Measurements from ENCODE around the gene FEM1C. TPM values are rescaled to one million over a fixed set of nuclear protein-coding genes. Genes with fewer than 3 reads are reported as not detected.

FEM1C gene
- total RNA-seq, 2 experiments from 2014 or later: 16.8 to 17.0 TPM

DNA sequence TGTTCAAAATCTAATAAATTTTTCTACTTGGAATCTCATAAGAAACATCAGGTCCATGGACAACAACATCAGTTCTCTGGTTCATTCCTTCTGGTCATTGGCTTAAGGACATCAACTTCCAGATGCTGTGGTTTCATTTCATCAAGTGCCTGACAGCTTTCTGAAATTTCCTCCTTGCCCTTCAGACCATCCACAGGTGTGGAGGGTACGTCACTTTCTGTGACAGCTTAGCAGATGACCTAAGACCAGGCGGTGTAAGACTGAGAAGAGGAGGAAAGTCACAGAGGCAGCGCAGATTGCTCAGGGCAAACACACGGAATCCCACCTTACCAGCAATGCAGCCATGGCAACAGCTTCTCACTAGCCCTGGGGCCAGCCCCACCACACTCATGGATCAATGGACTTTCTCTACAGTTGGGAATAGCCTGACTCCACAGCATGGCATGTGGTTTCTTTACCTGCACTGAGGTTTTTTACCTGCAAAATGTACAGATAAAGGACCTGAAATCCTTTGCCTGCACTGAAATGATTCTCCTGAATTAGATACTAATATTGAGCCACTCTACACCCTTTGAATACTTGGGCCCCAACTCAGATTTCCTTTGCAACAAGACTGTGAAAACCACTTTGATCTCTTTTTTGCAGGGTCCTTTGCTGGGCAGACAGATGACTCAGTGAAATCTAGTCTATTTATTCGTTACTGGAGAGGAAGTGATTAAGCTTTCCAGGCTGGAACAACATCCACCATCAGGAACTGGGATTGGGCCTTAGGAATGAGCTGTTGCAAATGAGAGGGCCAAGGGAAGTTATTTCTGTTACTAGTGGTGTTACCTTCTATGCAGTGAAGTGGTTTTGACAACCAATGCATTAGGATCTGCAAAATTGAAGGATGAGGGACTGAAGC lies 30.8 kb upstream of the FEM1C start:
- DNase-seq: no peak
- ChIA-PET POLR2A (interaction anchor here (1.5 to 1.8 kb wide), 3 partner anchors 9 to 32 kb away, joined by 3 to 9 read pairs (median 4); no protein-coding TSS in a partner anchor), CTCF (interaction anchor here (0.7 to 6.2 kb wide), 24 partner anchors 14 to 902 kb away, joined by 3 to 149 read pairs (median 5); partner anchors contain the start of genes CCDC112 and FEM1C)
- Mint-ChIP-seq H3K4me3 (no peak overlapping the region), H3K27ac (no peak overlapping the region), H3K4me1 (peaks cover 2% of the 10 kb centered on the region), H3K36me3 (ENCODE audit: low read depth) (no peaks in the 10 kb centered on the region), H3K27me3 (peaks cover 11% of the 10 kb centered on the region), H3K9me3 (no peaks in the 10 kb centered on the region)

DNA sequence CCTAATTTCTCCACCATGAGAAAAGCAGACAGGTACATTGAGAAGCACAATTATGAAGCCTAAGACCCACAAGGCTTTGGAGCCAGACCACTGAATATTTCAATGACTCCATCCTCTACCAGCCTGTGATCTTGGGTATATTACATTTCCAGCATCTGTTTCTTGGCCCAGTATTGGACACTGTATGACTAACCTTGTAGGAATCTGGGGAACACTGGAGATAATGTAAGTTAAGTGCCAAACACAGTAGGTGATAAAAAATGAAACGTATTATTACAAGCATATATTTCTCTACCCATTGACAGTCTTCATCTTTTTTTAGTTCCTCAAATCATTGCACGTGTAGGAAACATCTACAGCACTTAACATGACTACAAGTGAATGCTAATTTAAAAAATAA lies 28.6 kb upstream of the FEM1C start:
- H3K4me3 Mint-ChIP-seq: no peak overlapping the region

DNA sequence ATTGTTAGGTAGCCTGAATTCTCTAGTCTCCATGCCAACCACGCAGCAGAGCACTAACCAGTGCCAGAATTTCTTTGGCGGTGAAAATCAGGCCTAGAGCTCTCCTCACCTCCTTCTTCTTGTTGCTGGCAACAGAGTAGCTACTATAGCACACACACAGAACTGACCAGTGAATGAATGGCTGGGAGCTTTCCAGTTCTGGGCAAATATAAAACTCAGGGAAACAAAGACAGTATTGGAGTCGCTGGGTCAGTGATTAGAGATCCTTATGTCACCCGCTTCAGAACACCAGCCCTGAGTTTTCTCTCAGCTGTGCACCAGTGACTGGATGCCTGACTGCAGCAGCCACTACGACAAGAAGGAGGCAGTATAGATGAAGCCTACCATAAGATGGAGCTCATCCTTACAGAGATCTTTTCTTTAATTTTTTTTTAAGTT lies 26.9 kb upstream of the FEM1C start:
- H3K4me3 Mint-ChIP-seq: no peak overlapping the region
- ChIA-PET CTCF (interaction anchor here (0.8 to 1.2 kb wide), 5 partner anchors 7 to 265 kb away, joined by 3 to 4 read pairs (median 3); no protein-coding TSS in a partner anchor), POLR2A (interaction anchor here (2.3 kb wide), 1 partner anchor 27 kb away, joined by 8 read pairs; the partner anchor contains the start of gene FEM1C)

More for the DNA sequence above, 28.6 kb upstream of the FEM1C start:
- Mint-ChIP-seq H3K36me3 (ENCODE audit: low read depth) (no peaks in the 10 kb centered on the region), H3K9me3 (no peaks in the 10 kb centered on the region), H3K4me1 (peaks cover 2% of the 10 kb centered on the region), H3K27me3 (peaks cover 14% of the 10 kb centered on the region), H3K27ac (no peak overlapping the region)
- DNase-seq: no peak
- POLR2A ChIA-PET: interaction anchor here (1.1 kb wide), 1 partner anchor 29 kb away, joined by 5 read pairs; the partner anchor contains the start of gene FEM1C
- CTCF ChIA-PET: interaction anchor here (6.2 kb wide), 1 partner anchor 264 kb away, joined by 149 read pairs; no protein-coding TSS in a partner anchor

DNA sequence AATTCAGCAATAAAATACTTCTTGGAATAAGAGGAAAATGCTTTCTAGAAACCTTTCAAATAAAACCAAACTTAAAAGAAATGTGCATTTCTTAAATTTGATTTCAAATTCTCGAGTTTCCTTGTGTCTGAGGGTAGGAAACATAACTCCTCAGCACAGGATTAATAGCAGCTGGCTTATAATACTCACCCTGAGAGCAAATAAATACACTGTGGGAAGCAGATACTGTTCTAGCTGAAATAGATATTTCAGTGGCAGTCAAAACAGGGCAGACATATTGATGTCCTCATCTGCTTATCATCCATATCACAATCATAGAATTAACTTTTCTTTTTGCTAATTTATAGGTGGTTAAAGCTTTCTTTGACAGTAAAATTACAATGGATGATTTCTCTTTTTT lies 24.1 kb upstream of the FEM1C start:
- H3K4me1 Mint-ChIP-seq: no peaks in the 10 kb centered on the region
- no peaks in the 10 kb centered on the region for H3K9me3 Mint-ChIP-seq
- no peak overlapping the region for H3K27ac Mint-ChIP-seq
- ChIA-PET CTCF (no interaction called here), POLR2A (no interaction called here)
- H3K27me3 Mint-ChIP-seq: peaks cover 13% of the 10 kb centered on the region
- H3K36me3 Mint-ChIP-seq (ENCODE audit: low read depth): no peaks in the 10 kb centered on the region
- DNase-seq: no peak
- H3K4me3 Mint-ChIP-seq: no peak overlapping the region

More for the DNA sequence above, 26.9 kb upstream of the FEM1C start:
- Mint-ChIP-seq H3K27ac (no peak overlapping the region), H3K27me3 (peaks cover 14% of the 10 kb centered on the region), H3K9me3 (no peaks in the 10 kb centered on the region), H3K36me3 (ENCODE audit: low read depth) (no peaks in the 10 kb centered on the region), H3K4me1 (peaks cover 2% of the 10 kb centered on the region)
- DNase-seq: no peak

DNA sequence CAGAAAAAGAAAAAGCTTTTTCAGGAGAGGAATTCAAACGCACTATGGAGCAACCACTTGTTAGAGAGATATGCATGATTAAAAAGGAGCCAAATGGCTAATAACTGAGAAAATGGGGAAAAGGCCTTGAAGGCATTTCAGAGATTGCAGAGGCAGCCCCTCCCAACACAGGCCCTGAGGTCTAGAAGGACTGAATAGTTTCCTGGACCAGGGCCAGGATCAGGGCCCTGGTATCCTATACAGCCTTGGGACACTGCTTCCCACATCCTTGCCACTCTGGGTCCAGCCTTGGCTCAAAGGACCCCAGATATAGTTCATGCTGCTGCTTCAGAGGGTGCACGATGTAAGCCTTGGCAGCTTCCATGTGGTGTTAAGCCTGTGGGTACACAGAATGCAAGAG lies 20.7 kb upstream of the FEM1C start:
- Mint-ChIP-seq H3K36me3 (ENCODE audit: low read depth) (no peaks in the 10 kb centered on the region), H3K9me3 (no peaks in the 10 kb centered on the region), H3K27me3 (peaks cover 14% of the 10 kb centered on the region), H3K27ac (no peak overlapping the region), H3K4me1 (no peaks in the 10 kb centered on the region), H3K4me3 (no peak overlapping the region)
- DNase-seq: no peak
- CTCF ChIA-PET: no interaction called here
- POLR2A ChIA-PET: no interaction called here

DNA sequence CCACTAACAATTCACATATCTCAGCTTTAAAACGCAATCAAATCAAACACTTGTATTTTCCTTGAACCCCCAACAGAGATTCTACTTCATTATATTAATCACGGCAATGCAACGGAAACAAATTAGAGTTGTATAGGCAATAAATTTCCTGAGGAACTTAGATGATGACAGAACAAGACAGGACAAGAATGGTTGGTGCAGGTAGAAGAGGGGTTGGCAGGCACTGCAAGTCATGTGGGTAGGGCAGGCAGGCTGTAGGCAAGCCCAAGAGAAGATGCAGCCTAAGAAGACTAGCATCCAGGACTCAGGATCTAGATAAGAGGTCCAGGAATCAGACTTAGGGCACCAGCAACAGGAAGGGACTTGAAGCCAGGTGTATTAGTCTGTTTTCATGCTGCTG lies 16.6 kb upstream of the FEM1C start:
- no peak overlapping the region for H3K4me3 Mint-ChIP-seq
- peaks cover 14% of the 10 kb centered on the region for H3K27me3 Mint-ChIP-seq
- CTCF ChIA-PET: no interaction called here
- H3K36me3 Mint-ChIP-seq (ENCODE audit: low read depth): no peaks in the 10 kb centered on the region
- no peak overlapping the region for H3K27ac Mint-ChIP-seq
- no peaks in the 10 kb centered on the region for H3K9me3 Mint-ChIP-seq
- H3K4me1 Mint-ChIP-seq: no peaks in the 10 kb centered on the region
- no peak for DNase-seq
- POLR2A ChIA-PET: no interaction called here

DNA sequence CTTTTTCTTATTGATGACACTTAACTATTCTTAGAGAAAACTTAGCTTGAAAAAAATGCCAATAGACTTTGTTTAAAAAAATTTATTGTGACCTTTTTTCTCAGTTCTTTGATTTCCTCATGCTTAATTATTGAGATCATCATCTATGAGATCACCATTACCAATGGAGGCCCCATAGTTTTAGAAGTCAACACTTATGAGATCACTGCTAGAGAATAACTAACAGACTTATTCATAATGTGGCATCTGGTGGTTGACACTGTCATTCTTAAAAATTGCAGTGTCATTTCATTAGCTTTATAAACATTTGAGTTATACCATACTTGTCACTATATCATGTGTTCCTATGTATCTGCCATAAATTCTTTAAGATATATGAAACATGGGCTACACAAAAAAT lies 14.9 kb upstream of the FEM1C start:
- ChIA-PET POLR2A (no interaction called here), CTCF (no interaction called here)
- no peak for DNase-seq
- Mint-ChIP-seq H3K4me1 (no peaks in the 10 kb centered on the region), H3K36me3 (ENCODE audit: low read depth) (no peaks in the 10 kb centered on the region), H3K9me3 (no peaks in the 10 kb centered on the region), H3K27me3 (peaks cover 11% of the 10 kb centered on the region), H3K27ac (no peak overlapping the region), H3K4me3 (no peak overlapping the region)

DNA sequence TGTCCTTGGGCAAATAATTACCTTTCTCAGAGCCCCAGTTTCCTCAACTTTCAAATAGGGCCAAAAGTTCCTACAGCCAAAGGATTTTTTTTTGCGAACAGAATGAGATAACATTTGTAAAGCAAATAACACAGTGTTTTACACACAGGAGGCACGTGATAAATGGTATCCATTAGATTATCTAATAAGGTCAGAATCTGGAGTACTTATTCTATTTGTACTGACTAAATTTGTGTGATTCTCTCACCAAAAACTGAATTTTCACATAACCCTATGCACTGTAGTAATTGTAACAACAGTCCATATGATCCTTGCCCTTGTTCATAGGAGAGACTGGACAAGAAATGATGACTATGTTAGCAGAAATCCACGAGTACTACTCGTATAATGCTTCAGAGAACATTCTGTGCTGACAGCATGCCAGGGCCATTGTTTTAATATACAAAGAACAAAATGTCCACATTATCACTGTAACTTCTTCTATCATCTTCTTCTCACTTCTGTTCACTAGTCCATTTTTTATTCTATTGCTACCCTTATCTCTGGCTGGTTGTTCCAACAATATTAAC lies 13.9 kb upstream of the FEM1C start:
- Mint-ChIP-seq H3K4me3 (no peak overlapping the region), H3K4me1 (no peaks in the 10 kb centered on the region), H3K27me3 (peaks cover 11% of the 10 kb centered on the region), H3K9me3 (no peaks in the 10 kb centered on the region), H3K36me3 (ENCODE audit: low read depth) (no peaks in the 10 kb centered on the region), H3K27ac (no peak overlapping the region)
- POLR2A ChIA-PET: no interaction called here
- CTCF ChIA-PET: no interaction called here
- no peak for DNase-seq

DNA sequence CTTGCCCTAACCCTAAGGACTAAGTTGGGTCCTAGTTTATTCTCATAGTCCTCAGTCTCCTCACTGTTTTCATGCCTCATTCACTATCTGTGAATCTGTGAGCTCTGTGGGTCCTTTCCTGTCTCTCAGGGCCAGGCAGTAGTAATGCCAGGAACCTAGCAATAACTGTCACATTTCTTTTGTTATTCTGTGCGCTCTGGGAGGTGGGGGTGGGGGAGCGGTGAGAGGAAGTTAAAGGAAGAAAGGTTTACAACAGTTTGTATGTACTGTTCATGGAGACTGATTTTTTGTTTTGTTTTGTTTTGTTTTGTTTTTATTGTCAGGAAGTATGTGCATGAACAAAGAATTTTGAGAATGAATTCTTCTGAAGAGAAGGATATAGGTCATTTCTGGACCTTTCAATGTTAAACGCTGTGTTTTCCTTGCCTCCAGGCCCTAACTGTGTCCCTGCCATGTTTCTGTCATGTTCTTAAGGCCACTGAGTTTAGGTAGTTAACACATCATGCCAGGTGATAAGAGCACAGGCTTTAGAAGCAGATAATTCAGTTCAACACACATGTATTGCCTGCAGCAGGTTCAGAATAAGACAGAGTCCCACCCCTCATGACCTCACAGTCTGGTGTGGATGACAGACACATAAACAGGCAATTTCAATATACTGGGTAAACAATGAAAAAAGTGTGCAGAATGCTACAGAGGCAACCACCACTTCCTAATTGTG lies 13.3 kb upstream of the FEM1C start:
- Mint-ChIP-seq H3K36me3 (ENCODE audit: low read depth) (no peaks in the 10 kb centered on the region), H3K4me3 (no peak overlapping the region), H3K4me1 (no peaks in the 10 kb centered on the region), H3K27me3 (peaks cover 6% of the 10 kb centered on the region), H3K9me3 (no peaks in the 10 kb centered on the region), H3K27ac (no peak overlapping the region)
- ChIA-PET CTCF (no interaction called here), POLR2A (no interaction called here)
- DNase-seq: no peak

DNA sequence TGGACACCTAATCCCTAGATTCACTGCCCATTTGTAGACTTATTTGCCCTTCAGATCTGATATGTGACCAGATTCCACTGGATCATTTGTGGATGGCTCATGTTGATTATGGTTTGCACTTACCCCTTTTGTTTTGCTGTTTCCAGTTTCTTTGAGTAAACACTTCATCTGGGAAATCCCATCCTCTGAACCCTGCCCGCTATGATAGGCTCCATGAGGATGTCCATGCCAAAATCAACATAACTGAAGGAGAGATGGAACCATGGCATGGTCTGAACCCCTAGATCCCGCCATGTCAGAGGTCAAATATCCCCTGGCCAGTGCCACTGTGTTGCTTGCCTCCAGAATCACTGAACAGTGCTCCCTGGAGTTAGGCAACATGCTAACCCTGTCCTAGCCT lies 11.7 kb upstream of the FEM1C start:
- CTCF ChIA-PET: no interaction called here
- no peak for DNase-seq
- POLR2A ChIA-PET: interaction anchor here (2.1 kb wide), 1 partner anchor 12 kb away, joined by 9 read pairs; the partner anchor contains the start of gene FEM1C
- no peaks in the 10 kb centered on the region for H3K36me3 Mint-ChIP-seq (ENCODE audit: low read depth)
- H3K4me1 Mint-ChIP-seq: peaks cover 5% of the 10 kb centered on the region
- no peak overlapping the region for H3K4me3 Mint-ChIP-seq
- H3K9me3 Mint-ChIP-seq: no peaks in the 10 kb centered on the region
- H3K27ac Mint-ChIP-seq: no peak overlapping the region
- peaks cover 6% of the 10 kb centered on the region for H3K27me3 Mint-ChIP-seq

DNA sequence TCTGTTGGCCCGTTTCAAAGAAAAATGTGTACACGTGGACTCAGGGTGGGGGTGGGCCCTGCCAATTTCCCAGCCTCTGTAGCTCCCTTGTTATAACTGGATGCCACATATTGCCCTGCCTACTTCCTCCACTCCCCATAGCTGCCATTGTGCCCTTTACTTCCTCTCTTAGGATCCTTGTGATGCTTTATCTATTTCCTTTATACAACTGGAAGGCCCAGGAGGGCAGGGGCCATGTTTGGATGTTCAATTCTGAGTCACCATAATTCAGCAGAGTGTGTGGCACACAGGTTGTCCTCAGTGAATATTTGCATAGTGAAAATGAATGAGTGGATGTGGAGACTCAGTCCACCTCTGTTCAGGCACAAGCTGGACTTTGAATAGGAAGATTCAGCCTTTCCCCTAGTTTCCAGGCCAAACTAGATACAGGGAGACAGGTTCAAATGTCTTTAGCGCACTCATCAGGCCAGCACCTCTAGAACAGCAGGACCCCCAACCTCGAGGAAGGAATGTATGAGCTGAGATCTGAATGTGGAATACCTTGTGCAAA lies 10.6 kb upstream of the FEM1C start:
- no peaks in the 10 kb centered on the region for H3K36me3 Mint-ChIP-seq (ENCODE audit: low read depth)
- POLR2A ChIA-PET: interaction anchor here (2.1 kb wide), 1 partner anchor 11 kb away, joined by 9 read pairs; the partner anchor contains the start of gene FEM1C
- no peaks in the 10 kb centered on the region for H3K9me3 Mint-ChIP-seq
- H3K4me3 Mint-ChIP-seq: no peak overlapping the region
- DNase-seq: no peak
- peaks cover 5% of the 10 kb centered on the region for H3K27me3 Mint-ChIP-seq
- H3K4me1 Mint-ChIP-seq: peaks cover 6% of the 10 kb centered on the region
- no peak overlapping the region for H3K27ac Mint-ChIP-seq
- CTCF ChIA-PET: no interaction called here

DNA sequence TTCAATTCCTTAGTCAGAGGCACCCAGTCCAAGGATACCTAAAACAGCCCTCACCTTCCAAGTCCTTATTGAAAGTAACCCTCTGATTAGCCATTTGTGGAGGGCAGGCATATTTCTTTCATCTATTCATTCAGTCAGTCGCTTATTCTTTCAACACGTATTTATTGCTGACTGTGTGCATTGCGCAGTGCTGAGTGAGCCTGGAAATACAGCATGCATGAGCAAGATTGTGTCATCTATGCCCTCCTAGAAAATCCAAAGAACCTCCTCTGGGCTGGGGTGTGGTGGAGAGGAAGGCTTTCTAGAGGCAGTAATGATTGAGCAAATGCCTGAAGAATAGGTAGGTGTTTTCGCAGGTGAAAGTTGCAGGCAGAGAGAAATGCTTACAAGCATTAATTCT lies 8.5 kb upstream of the FEM1C start:
- ChIA-PET CTCF (no interaction called here), POLR2A (interaction anchor here (1.1 kb wide), 1 partner anchor 9 kb away, joined by 3 read pairs; the partner anchor contains the start of gene FEM1C)
- Mint-ChIP-seq H3K4me1 (peaks cover 10% of the 10 kb centered on the region), H3K27ac (no peak overlapping the region), H3K36me3 (ENCODE audit: low read depth) (no peaks in the 10 kb centered on the region), H3K27me3 (peaks cover 2% of the 10 kb centered on the region), H3K4me3 (no peak overlapping the region), H3K9me3 (no peaks in the 10 kb centered on the region)
- no peak for DNase-seq
